HepG2 (cell line): ENCODE data around the gene TMEM87A.

ENCODE experiments used
- FOXK2 ChIP-seq: fragments of 450-650 bp; IDR thresholded peaks from 2 replicates; pipeline ENCODE4 v1.6.1; 2016
- JDP2 ChIP-seq: sonication (generic); formaldehyde crosslinking; IDR thresholded peaks from 2 replicates; pipeline ENCODE4 v1.8.1; 2022; ENCODE audit warnings: missing genetic modification reagents, borderline replicate concordance
- NFE2L1 ChIP-seq: sonication (generic); formaldehyde crosslinking; IDR thresholded peaks from 2 replicates; pipeline ENCODE4 v1.4.0; 2020; ENCODE audit warnings: missing genetic modification reagents, mild to moderate bottlenecking, borderline replicate concordance
- NFKB2 ChIP-seq: sonication (generic); formaldehyde crosslinking; IDR thresholded peaks from 2 replicates; pipeline ENCODE4 v1.4.0; 2020; ENCODE audit warnings: missing genetic modification reagents, borderline replicate concordance
- POLR2A ChIP-seq, 2 experiments: IDR thresholded peaks; 2 replicates each; pipeline ENCODE4 v1.6.1; 2011; ENCODE audit warnings: low read depth in 2 of 2, low read length in 2 of 2, mild to moderate bottlenecking in 1 of 2, moderate library complexity in 1 of 2; ENCODE audit not compliant: insufficient read depth in 1 of 2
- SMC3 ChIP-seq: IDR thresholded peaks from 2 replicates; pipeline ENCODE4 v1.6.1; 2011; ENCODE audit warnings: low read length, improper control_type of control experiment
- TAF15 ChIP-seq: fragments of 200-400 bp; formaldehyde crosslinking; IDR thresholded peaks from one replicate; pipeline ENCODE4 v1.6.1; 2018; ENCODE audit warnings: mild to moderate bottlenecking, low read depth, low read length; ENCODE audit not compliant: poor library complexity, severe bottlenecking
- ZNF124 ChIP-seq: sonication (generic); formaldehyde crosslinking; IDR thresholded peaks from 2 replicates; pipeline ENCODE4 v1.4.0; 2020; ENCODE audit warnings: missing genetic modification reagents
- ZNF282 ChIP-seq: fragments of 450-650 bp; IDR thresholded peaks from 2 replicates; pipeline ENCODE4 v1.6.1; 2018; ENCODE audit not compliant: partially characterized antibody
- TF ChIP-seq, protein P1 (sequence below): sonication (generic); formaldehyde crosslinking; IDR thresholded peaks from 2 replicates; pipeline ENCODE4 v1.5.0; 2020; ENCODE audit warnings: mild to moderate bottlenecking, missing genetic modification reagents, moderate library complexity
- TF ChIP-seq, protein P2 (sequence below): sonication (generic); formaldehyde crosslinking; IDR thresholded peaks from 2 replicates; pipeline ENCODE4 v1.4.0; 2020; ENCODE audit warnings: low read depth, missing genetic modification reagents

DNA sequence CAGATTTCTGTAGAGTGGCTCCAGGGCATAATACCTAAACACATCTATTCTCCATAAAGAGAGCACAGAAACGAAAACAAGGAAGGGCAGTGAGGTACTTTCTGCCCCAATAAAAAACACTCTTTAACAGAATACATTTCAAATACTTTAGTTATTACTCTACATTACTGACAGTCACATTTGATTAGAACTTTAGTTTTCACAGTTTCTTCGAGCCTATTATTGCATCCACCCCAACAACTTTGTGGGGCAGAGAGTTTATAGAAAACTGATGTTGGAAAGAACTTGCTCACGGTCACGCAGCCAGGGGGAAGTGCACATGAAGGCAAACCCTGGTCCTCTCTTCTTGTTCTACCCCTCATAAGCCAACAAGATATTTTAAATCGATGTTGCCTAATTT is 74.1 kb downstream of the TMEM87A start:
- TF ChIP-seq JDP2 (CRISPR knock-in tag): no peak
- TF ChIP-seq POLR2A (IDR thresholded peaks at IDR 0.05; ENCODE audit: insufficient read depth in 1 of 2, low read depth in 2 of 2, low read length in 2 of 2): no peak
- no peak for TF ChIP-seq SMC3
- no peak for TF ChIP-seq NFKB2 (CRISPR knock-in tag)
- no peak for TF ChIP-seq FOXK2
- TF ChIP-seq, protein P1, sequence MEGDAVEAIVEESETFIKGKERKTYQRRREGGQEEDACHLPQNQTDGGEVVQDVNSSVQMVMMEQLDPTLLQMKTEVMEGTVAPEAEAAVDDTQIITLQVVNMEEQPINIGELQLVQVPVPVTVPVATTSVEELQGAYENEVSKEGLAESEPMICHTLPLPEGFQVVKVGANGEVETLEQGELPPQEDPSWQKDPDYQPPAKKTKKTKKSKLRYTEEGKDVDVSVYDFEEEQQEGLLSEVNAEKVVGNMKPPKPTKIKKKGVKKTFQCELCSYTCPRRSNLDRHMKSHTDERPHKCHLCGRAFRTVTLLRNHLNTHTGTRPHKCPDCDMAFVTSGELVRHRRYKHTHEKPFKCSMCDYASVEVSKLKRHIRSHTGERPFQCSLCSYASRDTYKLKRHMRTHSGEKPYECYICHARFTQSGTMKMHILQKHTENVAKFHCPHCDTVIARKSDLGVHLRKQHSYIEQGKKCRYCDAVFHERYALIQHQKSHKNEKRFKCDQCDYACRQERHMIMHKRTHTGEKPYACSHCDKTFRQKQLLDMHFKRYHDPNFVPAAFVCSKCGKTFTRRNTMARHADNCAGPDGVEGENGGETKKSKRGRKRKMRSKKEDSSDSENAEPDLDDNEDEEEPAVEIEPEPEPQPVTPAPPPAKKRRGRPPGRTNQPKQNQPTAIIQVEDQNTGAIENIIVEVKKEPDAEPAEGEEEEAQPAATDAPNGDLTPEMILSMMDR (CRISPR knock-in tag): no peak
- TF ChIP-seq, protein P2, sequence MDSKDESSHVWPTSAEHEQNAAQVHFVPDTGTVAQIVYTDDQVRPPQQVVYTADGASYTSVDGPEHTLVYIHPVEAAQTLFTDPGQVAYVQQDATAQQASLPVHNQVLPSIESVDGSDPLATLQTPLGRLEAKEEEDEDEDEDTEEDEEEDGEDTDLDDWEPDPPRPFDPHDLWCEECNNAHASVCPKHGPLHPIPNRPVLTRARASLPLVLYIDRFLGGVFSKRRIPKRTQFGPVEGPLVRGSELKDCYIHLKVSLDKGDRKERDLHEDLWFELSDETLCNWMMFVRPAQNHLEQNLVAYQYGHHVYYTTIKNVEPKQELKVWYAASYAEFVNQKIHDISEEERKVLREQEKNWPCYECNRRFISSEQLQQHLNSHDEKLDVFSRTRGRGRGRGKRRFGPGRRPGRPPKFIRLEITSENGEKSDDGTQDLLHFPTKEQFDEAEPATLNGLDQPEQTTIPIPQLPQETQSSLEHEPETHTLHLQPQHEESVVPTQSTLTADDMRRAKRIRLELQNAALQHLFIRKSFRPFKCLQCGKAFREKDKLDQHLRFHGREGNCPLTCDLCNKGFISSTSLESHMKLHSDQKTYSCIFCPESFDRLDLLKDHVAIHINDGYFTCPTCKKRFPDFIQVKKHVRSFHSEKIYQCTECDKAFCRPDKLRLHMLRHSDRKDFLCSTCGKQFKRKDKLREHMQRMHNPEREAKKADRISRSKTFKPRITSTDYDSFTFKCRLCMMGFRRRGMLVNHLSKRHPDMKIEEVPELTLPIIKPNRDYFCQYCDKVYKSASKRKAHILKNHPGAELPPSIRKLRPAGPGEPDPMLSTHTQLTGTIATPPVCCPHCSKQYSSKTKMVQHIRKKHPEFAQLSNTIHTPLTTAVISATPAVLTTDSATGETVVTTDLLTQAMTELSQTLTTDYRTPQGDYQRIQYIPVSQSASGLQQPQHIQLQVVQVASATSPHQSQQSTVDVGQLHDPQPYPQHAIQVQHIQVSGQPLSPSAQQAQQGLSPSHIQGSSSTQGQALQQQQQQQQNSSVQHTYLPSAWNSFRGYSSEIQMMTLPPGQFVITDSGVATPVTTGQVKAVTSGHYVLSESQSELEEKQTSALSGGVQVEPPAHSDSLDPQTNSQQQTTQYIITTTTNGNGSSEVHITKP (CRISPR knock-in tag): no peak
- no peak for TF ChIP-seq ZNF282
- no peak for TF ChIP-seq NFE2L1 (CRISPR knock-in tag)
- TF ChIP-seq TAF15: no peak
- no peak for TF ChIP-seq ZNF124 (CRISPR knock-in tag)
